DND-41 (cell line): ENCODE data around the gene POLR2B.

Source experiments
- ATAC-seq: fragments of 200-7000 bp; cut with Tn5 transposase; 3 replicates; pipeline ENCODE4 v1.9.1; 2021; ENCODE audit warnings: low read depth; ENCODE audit not compliant: insufficient read depth
- DNase-seq: peaks from one replicate; pipeline ENCODE4 v3.0.0-alpha.2; 2020
- H2AFZ ChIP-seq: 2 replicates; pipeline ENCODE4 v1.6.0; 2012; ENCODE audit warnings: low read depth, low read length
- H3K27ac ChIP-seq: 2 replicates; pipeline ENCODE4 v1.5.1; 2012; ENCODE audit warnings: low read length, inconsistent platforms
- H3K27me3 ChIP-seq: fragments of 200-600 bp; sonication (generic); 2 replicates; pipeline ENCODE4 v1.6.0; 2012; ENCODE audit warnings: low read length, mild to moderate bottlenecking, inconsistent platforms; ENCODE audit not compliant: insufficient read depth, poor library complexity
- H3K36me3 ChIP-seq: 2 replicates; pipeline ENCODE4 v1.5.1; 2012; ENCODE audit warnings: low read length, inconsistent platforms; ENCODE audit not compliant: insufficient read depth
- H3K4me1 ChIP-seq: 2 replicates; pipeline ENCODE4 v1.5.1; 2012; ENCODE audit warnings: mild to moderate bottlenecking, low read length; ENCODE audit not compliant: insufficient read depth
- H3K4me2 ChIP-seq: 2 replicates; pipeline ENCODE4 v1.6.0; 2012; ENCODE audit warnings: mild to moderate bottlenecking, moderate library complexity, low read length, inconsistent platforms; ENCODE audit not compliant: insufficient read depth
- H3K4me3 ChIP-seq, 2 experiments: fragments of 200-600 bp in 1 of 2; shearing (Covaris generic) in 1 of 2; 2 replicates each; pipeline ENCODE4 v1.5.1; 2012 to 2016; ENCODE audit warnings: inconsistent platforms in 2 of 2, low read length in 2 of 2, mild to moderate bottlenecking in 2 of 2, low read depth in 1 of 2, moderate library complexity in 1 of 2
- H3K79me2 ChIP-seq: 2 replicates; pipeline ENCODE4 v1.6.0; 2012; ENCODE audit warnings: low read length, inconsistent platforms; ENCODE audit not compliant: insufficient read depth
- H3K9ac ChIP-seq: 2 replicates; pipeline ENCODE4 v1.6.0; 2012; ENCODE audit warnings: low read depth, mild to moderate bottlenecking, inconsistent platforms, low read length, moderate library complexity
- H3K9me3 ChIP-seq: 2 replicates; pipeline ENCODE4 v1.5.1; 2012; ENCODE audit warnings: low read length, moderate library complexity, mild to moderate bottlenecking, inconsistent platforms; ENCODE audit not compliant: insufficient read depth, severe bottlenecking
- H4K20me1 ChIP-seq: 2 replicates; pipeline ENCODE4 v1.6.0; 2012; ENCODE audit warnings: low read length; ENCODE audit not compliant: insufficient read depth
- CTCF ChIP-seq: IDR thresholded peaks from 2 replicates; pipeline ENCODE4 v1.5.1; 2012; ENCODE audit warnings: borderline replicate concordance, low read length, moderate library complexity, mild to moderate bottlenecking; ENCODE audit not compliant: poor library complexity, severe bottlenecking; ENCODE audit errors: extremely low read depth
- EZH2 ChIP-seq: IDR thresholded peaks from 3 replicates; pipeline ENCODE4 v1.6.1; 2012; ENCODE audit warnings: borderline replicate concordance, low read depth, mild to moderate bottlenecking, moderate library complexity, low read length, inconsistent platforms; ENCODE audit not compliant: severe bottlenecking

The POLR2B gene

DNA sequence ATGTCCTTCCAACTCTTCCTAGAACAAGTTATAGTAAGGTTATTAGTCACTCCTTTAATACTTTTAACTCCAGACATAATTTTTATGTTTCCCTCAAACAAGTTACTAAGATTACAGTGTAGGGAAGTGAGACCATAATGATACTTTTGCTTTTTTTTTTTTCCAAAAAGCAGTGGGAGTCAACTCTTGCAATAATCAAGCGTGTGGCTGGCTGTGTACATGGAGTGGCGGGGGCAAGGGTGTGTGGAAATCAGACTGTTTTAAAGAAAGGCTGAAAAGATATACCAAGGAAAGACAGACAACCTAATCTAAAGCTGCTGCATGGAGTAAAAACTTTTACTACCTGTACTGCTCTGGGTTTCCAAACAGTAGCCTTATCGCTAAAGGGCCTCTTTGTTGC, 5.4 kb upstream of the POLR2B start:
- ATAC-seq: no peak
- H3K36me3 ChIP-seq: peaks cover 73% of the 10 kb centered on the region

DNA sequence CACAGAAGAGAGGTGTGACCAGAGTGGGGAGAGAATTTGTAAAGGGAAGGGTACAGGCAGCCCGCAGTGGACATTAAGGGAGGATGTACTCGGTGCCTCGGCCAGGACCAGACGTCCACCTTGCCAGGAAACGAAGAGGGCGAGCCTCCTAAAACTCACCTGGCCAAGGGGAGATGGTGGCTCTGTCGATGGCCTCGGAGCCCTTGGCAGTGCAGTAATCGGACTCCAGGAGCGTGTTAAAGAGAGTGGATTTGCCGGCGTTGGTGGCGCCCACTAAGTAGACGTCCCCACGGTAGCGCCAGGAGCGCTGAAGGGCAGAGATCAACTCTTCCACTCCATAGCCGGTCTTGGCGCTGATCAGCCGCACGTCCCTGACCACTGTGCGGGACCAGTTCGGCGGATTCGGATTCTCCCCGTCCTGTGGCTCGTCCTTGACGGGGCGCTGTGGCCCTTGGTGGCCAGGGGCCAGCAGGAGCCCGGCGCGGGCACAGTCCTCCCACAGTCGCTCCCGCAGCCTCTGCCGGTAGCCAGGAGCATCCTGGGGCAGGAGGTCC, 2.3 kb upstream of the POLR2B start:
- Histone ChIP-seq H3K4me1 (peaks cover 52% of the 10 kb centered on the region), H3K27ac (peak overlapping the region; percentile 77), H3K9ac (peak overlapping the region; percentile 70), H4K20me1 (peaks cover 44% of the 10 kb centered on the region), H3K36me3 (peaks cover 57% of the 10 kb centered on the region), H3K4me2 (peak overlapping the region; percentile 99), H3K27me3 (no peaks in the 10 kb centered on the region), H3K9me3 (no peaks in the 10 kb centered on the region), H2AFZ (peak overlapping the region; percentile 89; the same call in 1 of the 2 replicates), H3K79me2 (peaks cover 83% of the 10 kb centered on the region), H3K4me3 (peak overlapping the region; percentile 63 to 70)
- ATAC-seq (no peak; the same call in 2 of the 3 replicates), DNase-seq (no peak)
- no peak for TF ChIP-seq CTCF
- no peak for TF ChIP-seq EZH2

More for the DNA sequence above, 5.4 kb upstream of the POLR2B start:
- Histone ChIP-seq H2AFZ (no peak overlapping the region), H3K9me3 (no peaks in the 10 kb centered on the region), H4K20me1 (peaks cover 28% of the 10 kb centered on the region), H3K4me3 (no peak overlapping the region), H3K27me3 (no peaks in the 10 kb centered on the region), H3K4me2 (no peak overlapping the region), H3K4me1 (peaks cover 35% of the 10 kb centered on the region), H3K79me2 (peaks cover 57% of the 10 kb centered on the region), H3K27ac (no peak overlapping the region), H3K9ac (no peak overlapping the region)
- no peak for TF ChIP-seq CTCF
- DNase-seq: no peak

- Histone ChIP-seq H3K79me2 (peaks cover 88% of the 10 kb centered on the region), H3K27ac (peak overlapping the region; percentile 77), H2AFZ (peak overlapping the region; percentile 89), H3K9me3 (no peaks in the 10 kb centered on the region), H3K9ac (peak overlapping the region; percentile 70), H3K4me2 (peak overlapping the region; percentile 99), H3K27me3 (no peaks in the 10 kb centered on the region), H3K36me3 (peaks cover 53% of the 10 kb centered on the region), H3K4me3 (peak overlapping the region; percentile 63 to 70), H3K4me1 (peaks cover 57% of the 10 kb centered on the region), H4K20me1 (peaks cover 49% of the 10 kb centered on the region)
- ATAC-seq (peak; percentile 20), DNase-seq (peak; percentile 30)
- TF ChIP-seq CTCF: peak; percentile 4
- TF ChIP-seq EZH2: no peak
Observed at GRCh38 chr4:56976837-56977320, 1.8 kb upstream of the POLR2B start.
